ENCODE results near the gene CCDC169. TPM values are rescaled to one million over a fixed set of nuclear protein-coding genes. Genes with fewer than 3 reads are reported as not detected.

The CCDC169 gene
- polyA plus RNA-seq, 1 donor from 2014 or later, result 6.9 TPM

- Histone ChIP-seq H2AFZ (ENCODE audit: low read depth, low read length) (peak overlapping the region; percentile 74), H3K36me3 (ENCODE audit: insufficient read depth, low read length) (no peaks in the 10 kb centered on the region), H3K79me2 (replicated peaks; ENCODE audit: insufficient read depth, low read length) (peaks cover 38% of the 10 kb centered on the region), H3K9ac (ENCODE audit: low read length) (peak overlapping the region; percentile 91), H3F3A (ENCODE audit: insufficient read depth, low read length, poor library complexity, severe bottlenecking) (no peaks in the 10 kb centered on the region), H3K4me3 (ENCODE audit: low read length) (peak overlapping the region; percentile 83), H3K27me3 (ENCODE audit: insufficient read depth, low read depth, low read length) (no peaks in the 10 kb centered on the region), H3K27ac (ENCODE audit: low read length) (peak overlapping the region; percentile 92), H3K9me2 (ENCODE audit: insufficient read depth, low read length) (no peaks in the 10 kb centered on the region), H3K4me2 (ENCODE audit: low read length) (peak overlapping the region; percentile 83), H4K20me1 (ENCODE audit: insufficient read depth) (no peaks in the 10 kb centered on the region), H3K9me3 (ENCODE audit: low read length) (no peaks in the 10 kb centered on the region)
- no peak for TF ChIP-seq MXI1 (conservative IDR thresholded peaks at IDR 0.05; ENCODE audit: poor library complexity, severe bottlenecking)
- TF ChIP-seq POLR2AphosphoS5 (IDR thresholded peaks at IDR 0.05), result peak; percentile 43
These were observed 48.0 kb upstream of the CCDC169 start for GRCh38 chr13:36345438-36346221.

DNA sequence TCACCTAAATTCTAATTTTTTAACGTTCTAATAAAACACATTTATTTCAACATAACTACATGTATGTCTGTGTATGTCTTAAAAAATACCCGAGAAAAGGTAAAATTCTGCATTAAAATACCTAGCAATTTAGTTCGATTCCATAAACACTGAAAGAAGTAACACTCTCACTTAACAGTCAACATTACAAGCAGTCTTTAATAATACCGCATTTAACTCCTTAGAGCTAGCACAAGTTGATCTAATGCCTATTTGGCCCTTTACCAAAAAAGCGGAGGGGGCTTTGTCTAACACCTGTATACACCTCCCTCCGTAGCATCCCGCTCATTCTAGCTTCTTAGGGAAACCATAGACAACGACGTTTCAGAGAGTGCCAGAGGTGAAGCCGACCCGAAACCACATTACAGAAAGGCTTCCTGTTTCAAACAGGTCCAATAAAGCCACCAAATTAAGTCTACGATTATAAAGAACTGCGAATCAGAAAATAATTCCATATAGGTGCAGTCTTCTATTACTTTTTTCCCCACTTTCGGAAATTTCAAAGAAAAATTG is 47.3 kb upstream of the CCDC169 start:
- no peaks in the 10 kb centered on the region for H3F3A ChIP-seq (ENCODE audit: insufficient read depth, low read length, poor library complexity, severe bottlenecking)
- no peaks in the 10 kb centered on the region for H3K9me2 ChIP-seq (ENCODE audit: insufficient read depth, low read length)
- H4K20me1 ChIP-seq (ENCODE audit: insufficient read depth), result no peaks in the 10 kb centered on the region
- H3K27me3 ChIP-seq (ENCODE audit: insufficient read depth, low read depth, low read length), result no peaks in the 10 kb centered on the region
- H3K36me3 ChIP-seq (ENCODE audit: insufficient read depth, low read length), result no peaks in the 10 kb centered on the region
- H3K4me2 ChIP-seq (ENCODE audit: low read length), result peak overlapping the region; percentile 83
- peak overlapping the region; percentile 83 for H3K4me3 ChIP-seq (ENCODE audit: low read length)
- H2AFZ ChIP-seq (ENCODE audit: low read depth, low read length), result no peak overlapping the region
- peaks cover 41% of the 10 kb centered on the region for H3K79me2 ChIP-seq (replicated peaks; ENCODE audit: insufficient read depth, low read length)
- TF ChIP-seq POLR2AphosphoS5 (IDR thresholded peaks at IDR 0.05) (no peak), REST (IDR thresholded peaks at IDR 0.05; ENCODE audit: borderline replicate concordance) (no peak), CTCF (IDR thresholded peaks at IDR 0.05; ENCODE audit: poor library complexity, severe bottlenecking) (no peak), SMC3 (conservative IDR thresholded peaks at IDR 0.05; ENCODE audit: poor library complexity) (no peak), EP300 (conservative IDR thresholded peaks at IDR 0.05; ENCODE audit: poor library complexity, severe bottlenecking) (no peak), RAD21 (conservative IDR thresholded peaks at IDR 0.05) (no peak), EZH2 (IDR thresholded peaks at IDR 0.05; ENCODE audit: borderline replicate concordance, insufficient read depth, low read length, poor library complexity, severe bottlenecking) (no peak), MXI1 (conservative IDR thresholded peaks at IDR 0.05; ENCODE audit: poor library complexity, severe bottlenecking) (no peak), TAF1 (IDR thresholded peaks at IDR 0.05; ENCODE audit: low read depth) (no peak)
- H3K27ac ChIP-seq (ENCODE audit: low read length), result peak overlapping the region; percentile 92
- H3K9me3 ChIP-seq (ENCODE audit: low read length), result no peaks in the 10 kb centered on the region
- peak overlapping the region; percentile 91 for H3K9ac ChIP-seq (ENCODE audit: low read length)

All from neural cell (in vitro differentiated cells).